CMK (cell line): Measurements from ENCODE around the gene RSAD1.

Experiments used
- DNase-seq: peaks from one replicate; pipeline ENCODE4 v3.0.0-alpha.2; 2010; ENCODE audit warnings: low read depth

RSAD1 gene

GRCh38 chr17:50519141-50519834, 40.6 kb downstream of the RSAD1 start:
- no peak for DNase-seq

GRCh38 chr17:50520483-50520882, 41.8 kb downstream of the RSAD1 start:
- no peak for DNase-seq

GRCh38 chr17:50521514-50521913, 42.9 kb downstream of the RSAD1 start:
- no peak for DNase-seq

GRCh38 chr17:50522766-50523165, 44.1 kb downstream of the RSAD1 start:
- DNase-seq = no peak

DNA sequence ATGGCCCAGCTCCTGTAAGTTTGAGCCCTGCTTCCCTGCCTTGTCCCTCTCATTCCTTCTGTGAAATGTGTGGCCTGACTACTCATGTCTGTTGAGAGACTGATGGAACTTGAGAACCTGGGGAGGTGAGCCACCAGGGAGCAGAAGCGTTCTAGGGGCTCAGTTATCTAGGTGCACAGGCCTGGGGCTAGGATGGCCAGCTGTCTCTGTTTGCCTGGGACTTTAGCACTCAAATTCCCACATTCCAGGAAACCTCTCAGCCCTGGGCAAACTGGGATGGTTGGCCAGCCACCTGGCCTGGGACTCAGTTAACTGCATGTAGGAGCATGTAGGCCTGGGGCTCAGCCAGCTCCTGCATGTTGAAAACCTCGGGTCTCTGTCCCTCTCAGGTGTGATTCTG, 44.5 kb downstream of the RSAD1 start:
- DNase-seq = no peak

DNA sequence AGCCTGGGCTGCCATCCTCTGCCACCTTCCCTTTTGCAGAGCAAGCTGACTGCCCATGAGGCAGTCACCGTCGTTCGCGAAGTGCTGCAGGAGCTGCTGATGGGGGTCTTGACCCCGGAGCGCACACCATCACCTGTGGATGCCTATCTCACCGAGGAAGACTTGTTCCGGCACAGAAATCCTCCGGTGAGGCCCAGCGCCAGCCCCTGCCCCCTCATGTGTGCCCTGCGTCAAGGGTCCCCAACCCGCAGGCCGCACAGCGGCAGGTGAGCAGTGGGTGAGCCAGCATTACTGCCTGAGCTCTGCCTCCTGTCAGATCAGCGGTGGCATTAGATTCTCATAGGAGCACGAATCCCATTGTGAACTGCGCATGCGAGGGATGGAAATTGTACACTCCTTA, 46.2 kb downstream of the RSAD1 start:
- DNase-seq = no peak

GRCh38 chr17:50527155-50527762, 48.6 kb downstream of the RSAD1 start:
- DNase-seq = no peak

DNA sequence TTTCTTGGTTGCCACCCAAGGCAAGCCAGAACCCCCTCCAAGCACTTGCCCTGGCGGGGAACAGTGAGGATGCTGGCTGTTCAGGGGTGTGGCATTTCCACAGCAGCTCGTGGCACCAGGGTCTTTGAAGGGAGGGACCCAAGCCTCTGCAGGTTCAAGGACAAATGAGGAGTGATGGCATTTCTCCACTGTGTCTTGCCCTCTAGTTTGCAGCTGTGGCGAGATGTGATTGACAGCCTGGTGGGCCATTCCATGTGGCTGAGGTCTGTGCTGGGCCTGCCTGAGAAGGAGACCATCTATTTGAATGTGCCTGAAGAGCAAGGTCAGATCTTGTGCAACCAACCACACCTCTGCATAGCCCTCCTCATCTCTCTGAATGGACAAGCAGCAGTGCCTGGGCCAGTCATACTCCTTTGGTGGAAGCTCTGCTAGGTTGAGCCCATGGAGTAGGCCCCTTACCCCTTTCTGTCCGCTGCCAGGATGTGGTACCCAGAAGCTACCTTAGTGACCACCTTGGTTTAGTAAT, 49.4 kb downstream of the RSAD1 start:
- DNase-seq = no peak

- no peak for DNase-seq
Observed at GRCh38 chr17:50529849-50530248, 51.2 kb downstream of the RSAD1 start.

DNA sequence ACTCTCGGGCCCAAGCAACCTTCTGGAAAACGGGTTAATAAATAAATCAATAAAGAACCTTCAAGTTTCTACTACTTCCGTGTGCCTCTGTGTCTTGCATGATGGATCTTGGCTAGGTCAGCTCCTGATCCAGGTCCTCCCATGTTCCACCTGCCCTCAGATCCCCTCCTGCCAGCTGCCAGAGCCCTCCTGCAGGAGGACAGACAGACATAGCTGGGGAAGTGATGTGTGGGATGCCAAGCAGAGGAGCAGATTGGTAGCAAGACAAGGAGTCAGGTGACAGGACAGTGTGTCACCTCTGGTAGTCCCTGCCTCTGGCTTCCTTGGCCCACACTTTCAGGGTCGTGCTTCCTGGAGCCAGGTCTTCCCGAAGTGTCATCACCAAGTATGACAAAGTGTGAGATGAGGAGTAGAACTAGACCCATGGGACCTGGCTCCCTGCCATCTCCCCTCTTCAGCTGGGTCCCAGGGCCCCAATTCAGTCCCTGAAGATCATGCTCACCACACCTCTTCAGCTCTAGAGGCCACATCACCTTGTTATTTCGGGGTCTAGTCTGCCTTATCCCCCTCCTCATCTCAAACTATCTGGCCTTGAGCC, 52.9 kb downstream of the RSAD1 start:
- no peak for DNase-seq

DNA sequence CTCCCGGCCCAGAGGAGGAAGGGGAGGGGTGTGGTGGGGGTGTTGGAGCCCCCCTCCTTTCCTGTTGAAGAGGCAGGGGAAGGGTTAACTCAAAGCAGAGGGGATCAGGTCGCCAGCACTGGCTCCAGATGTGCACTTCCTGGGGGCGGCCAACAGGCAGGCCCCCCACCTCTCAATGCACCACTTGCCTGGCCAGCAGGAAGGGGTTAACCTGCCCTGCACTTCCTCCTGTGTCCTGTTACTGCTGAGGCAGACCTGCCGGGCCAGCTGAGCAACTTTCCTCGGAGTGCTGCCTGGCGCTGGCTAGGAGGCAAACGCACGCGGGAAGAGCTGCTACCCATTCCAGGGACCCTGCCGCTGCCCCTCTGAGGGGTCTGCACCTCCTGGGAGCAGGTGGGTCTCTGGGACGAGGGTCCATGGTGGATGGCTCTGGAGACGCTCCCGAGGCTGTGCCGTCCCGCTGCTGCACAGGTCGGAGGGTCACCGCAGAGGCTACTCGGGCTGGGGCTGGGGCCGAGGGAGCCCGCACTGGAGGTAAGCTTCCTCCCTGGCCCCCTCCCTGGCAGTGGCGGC, 53.9 kb downstream of the RSAD1 start, which contains the start of gene EPN3:
Gene EPN3 (plus strand): TSS at position 284 of the 573 bp plus-strand sequence. CDS start 3,822 bp downstream, outside the sequence.
- no peak for DNase-seq

- no peak for DNase-seq
Observed at GRCh38 chr17:50533185-50533584, 54.5 kb downstream of the RSAD1 start.

DNA sequence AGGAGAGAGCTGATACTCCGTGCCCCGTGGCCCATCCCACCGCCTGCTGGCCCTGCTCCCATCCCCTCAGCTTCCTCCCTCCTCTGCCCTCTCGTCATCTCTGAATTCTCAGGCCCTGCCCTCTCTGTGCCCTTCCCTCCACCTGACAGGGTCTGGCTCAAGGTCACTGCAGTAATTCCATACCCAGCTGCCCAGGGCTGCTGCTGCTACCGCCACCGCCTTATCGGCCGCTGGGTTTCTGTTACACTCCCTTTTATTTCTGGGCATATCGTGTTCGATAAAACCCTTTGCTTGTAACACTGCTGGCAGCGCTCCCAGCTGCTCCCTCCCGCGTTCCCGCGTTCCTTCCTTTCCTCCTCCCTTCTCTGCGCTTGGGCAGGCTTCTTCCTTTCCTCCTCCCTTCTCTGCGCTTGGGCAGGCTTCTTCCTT, 55.1 kb downstream of the RSAD1 start:
- no peak for DNase-seq

DNA sequence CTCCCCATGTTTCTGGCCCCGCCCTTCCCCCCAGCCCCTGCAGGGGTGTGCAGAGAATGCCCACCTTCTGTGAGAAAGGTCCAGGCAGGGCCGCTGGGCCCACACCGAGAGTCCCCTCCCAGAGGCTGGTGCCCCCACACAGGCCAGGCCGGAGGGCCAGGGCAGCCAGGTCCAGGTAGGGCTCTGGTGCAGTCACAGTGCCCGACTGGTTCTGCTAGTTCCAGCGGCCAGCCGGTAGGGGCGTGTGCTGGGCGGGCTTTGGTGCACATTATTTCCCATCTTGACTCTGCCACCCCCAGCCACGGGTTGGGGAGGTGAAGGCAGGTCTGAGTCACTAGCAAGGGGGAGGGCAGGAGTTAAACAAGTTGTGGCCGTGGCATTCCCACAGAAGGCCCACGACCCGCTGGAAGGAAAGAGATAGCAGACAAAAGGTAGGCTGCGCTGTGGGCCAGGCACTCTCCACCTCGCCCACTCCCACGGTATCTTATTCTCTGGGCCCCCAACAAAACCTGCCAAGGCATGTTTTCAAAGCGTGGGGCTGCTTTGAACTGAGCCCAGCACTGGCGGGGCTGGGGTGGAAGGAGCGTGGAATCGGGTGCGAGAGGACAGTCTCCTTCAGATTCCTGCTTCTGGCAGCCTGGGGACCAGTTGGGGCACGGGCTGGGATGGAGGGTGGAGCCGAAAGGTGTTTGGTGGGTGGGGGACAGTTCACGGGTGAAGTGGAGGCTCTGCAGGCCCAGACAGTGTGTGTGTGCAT, 55.7 kb downstream of the RSAD1 start:
- DNase-seq = no peak

DNA sequence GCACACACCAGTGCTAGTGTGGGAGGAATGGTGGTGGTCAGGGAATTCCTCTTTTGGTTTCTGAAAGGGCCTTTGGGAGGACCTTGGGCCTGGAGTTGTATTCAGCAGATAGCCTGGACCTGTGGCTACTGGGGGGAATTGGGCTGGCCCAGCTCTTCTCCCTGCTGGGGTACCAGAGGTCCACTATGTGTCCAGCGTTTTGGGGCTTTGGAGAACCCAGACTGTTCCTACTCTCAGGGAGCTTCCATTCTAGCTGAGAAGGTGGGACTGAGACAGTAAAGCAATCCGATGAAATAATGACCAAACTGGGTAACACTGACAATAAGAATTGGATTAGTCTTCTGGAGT, 56.3 kb downstream of the RSAD1 start:
- DNase-seq = no peak

GRCh38 chr17:50535407-50535806, 56.7 kb downstream of the RSAD1 start:
- DNase-seq = no peak
